Panc1 (cell line): ENCODE results near the gene KCNIP3.
"Not testable (repeated sequence)": the region's sequence is repeated elsewhere in the genome, so short reads cannot be mapped to it uniquely, and the experiment has no call there.

ENCODE experiments used
- CTCF ChIP-seq: fragments of 450-650 bp; IDR thresholded peaks from 2 replicates; pipeline ENCODE4 v1.5.1; 2017; ENCODE audit warnings: mild to moderate bottlenecking
- POLR2AphosphoS5 ChIP-seq: IDR thresholded peaks from 2 replicates; pipeline ENCODE4 v1.6.1; 2012; ENCODE audit warnings: mild to moderate bottlenecking, low read depth, low read length, moderate library complexity
- REST ChIP-seq, 2 experiments: IDR thresholded peaks; 2 replicates each; pipeline ENCODE4 v1.6.1; 2011 to 2012; ENCODE audit warnings: low read depth in 2 of 2, control low read depth in 1 of 2, low read length in 1 of 2, mild to moderate bottlenecking in 1 of 2, moderate library complexity in 1 of 2; ENCODE audit not compliant: insufficient read depth in 1 of 2
- TCF7L2 ChIP-seq: IDR thresholded peaks from 2 replicates; pipeline ENCODE4 v1.6.1; 2011; ENCODE audit warnings: mild to moderate bottlenecking, low read depth, low read length, inconsistent platforms

- not testable (repeated sequence) for TF ChIP-seq CTCF; REST (IDR thresholded peaks at IDR 0.05; ENCODE audit: insufficient read depth in 1 of 2, low read depth in 2 of 2, low read length in 1 of 2); POLR2AphosphoS5; TCF7L2
Measured at GRCh38 chr2:95403824-95404223, 106.7 kb downstream of the KCNIP3 start.
